ENCODE results near the gene ADAM8. TPM values are rescaled to one million over a fixed set of nuclear protein-coding genes. Genes with fewer than 3 reads are reported as not detected.

ADAM8 gene
- total RNA-seq, 2 donors from 2014 or later: 2.3 to 3.8 TPM

GRCh38 chr10:133309720-133310398, 33.2 kb upstream of the ADAM8 start:
- peak; percentile 43 for DNase-seq
- intact Hi-C loops (cut with DNase I): no loop called here
- ATAC-seq: no peak

- DNase-seq (peak; percentile 94), ATAC-seq (peak; percentile 97)
- intact Hi-C loops (cut with DNase I): no loop called here
These were observed 32.5 kb upstream of the ADAM8 start for GRCh38 chr10:133309100-133309719.

- ATAC-seq: peak; percentile 93 to 94
- intact Hi-C loops (cut with DNase I): no loop called here
- DNase-seq: peak; percentile 90
These were observed 31.9 kb upstream of the ADAM8 start, which contains the start of the genes TUBGCP2 and ZNF511 for GRCh38 chr10:133308421-133309099. TSS of gene TUBGCP2 (minus strand) at chr10:133308872. CDS start at chr10:133302941, 5,931 bp downstream. TSS of gene ZNF511 (plus strand) at chr10:133308914. CDS start at chr10:133308944, 30 bp downstream.

- intact Hi-C loops (cut with DNase I): no loop called here
- ATAC-seq (peak in 1 of 2 donors; percentile 15), DNase-seq (peak; percentile 69)
These were observed 31.2 kb upstream of the ADAM8 start for GRCh38 chr10:133307776-133308420.

- intact Hi-C loops (cut with DNase I): no loop called here
These were observed 30.3 kb upstream of the ADAM8 start for GRCh38 chr10:133306941-133307379.

GRCh38 chr10:133306097-133306476, 29.4 kb upstream of the ADAM8 start:
- ATAC-seq (no peak), DNase-seq (no peak)
- intact Hi-C loops (cut with DNase I): no loop called here

More at GRCh38 chr10:133306941-133307379, 30.3 kb upstream of the ADAM8 start:
- ATAC-seq (no peak), DNase-seq (no peak)

GRCh38 chr10:133303206-133303605, 26.5 kb upstream of the ADAM8 start:
- intact Hi-C loops (cut with DNase I): no loop called here
- ATAC-seq: no peak
- no peak for DNase-seq

- DNase-seq (no peak), ATAC-seq (no peak)
- intact Hi-C loops (cut with DNase I): no loop called here
These were observed 25.6 kb upstream of the ADAM8 start for GRCh38 chr10:133302230-133302629.

- intact Hi-C loops (cut with DNase I): no loop called here
- ATAC-seq (no peak), DNase-seq (no peak)
These were observed 23.1 kb upstream of the ADAM8 start for GRCh38 chr10:133299738-133300137.

- intact Hi-C loops (cut with DNase I): no loop called here
- no peak for DNase-seq
- ATAC-seq: no peak
These were observed 22.6 kb upstream of the ADAM8 start for GRCh38 chr10:133299224-133299623.

GRCh38 chr10:133298466-133298865, 21.8 kb upstream of the ADAM8 start:
- no peak for ATAC-seq
- intact Hi-C loops (cut with DNase I): no loop called here
- DNase-seq: no peak

GRCh38 chr10:133297504-133297903, 20.8 kb upstream of the ADAM8 start:
- no peak for ATAC-seq
- intact Hi-C loops (cut with DNase I): no loop called here
- DNase-seq: no peak

- no peak for DNase-seq
- no peak for ATAC-seq
- intact Hi-C loops (cut with DNase I): no loop called here
These were observed 19.0 kb upstream of the ADAM8 start for GRCh38 chr10:133295426-133296320.

GRCh38 chr10:133294189-133294588, 17.5 kb upstream of the ADAM8 start:
- intact Hi-C loops (cut with DNase I): no loop called here
- no peak for DNase-seq

GRCh38 chr10:133293810-133294119, 17.1 kb upstream of the ADAM8 start:
- no peak for DNase-seq
- intact Hi-C loops (cut with DNase I): no loop called here
- ATAC-seq: no peak

More at GRCh38 chr10:133294189-133294588, 17.5 kb upstream of the ADAM8 start:
- ATAC-seq: peak; percentile 51 to 56

- DNase-seq (no peak), ATAC-seq (peak in 1 of 2 donors; percentile 52)
- intact Hi-C loops (cut with DNase I): no loop called here
These were observed 16.5 kb upstream of the ADAM8 start for GRCh38 chr10:133292919-133293809.

- ATAC-seq (no peak), DNase-seq (no peak)
- intact Hi-C loops (cut with DNase I): no loop called here
These were observed 13.1 kb upstream of the ADAM8 start for GRCh38 chr10:133289761-133290160.
